ENCODE measurements around the gene ELFN1.

GRCh38 chr7:1637155-1637554 is 32.9 kb upstream of the ELFN1 start:
- TF ChIP-seq CTCF (IDR thresholded peaks at IDR 0.05) (no peak), POLR2A (IDR thresholded peaks at IDR 0.05) (no peak)

Data from body of pancreas (tissue), 4 donors.